IPS-18c (cell line): ENCODE results near the gene EEF1AKMT1.

Source experiments
- H3K4me3 ChIP-seq: 2 replicates; pipeline ENCODE4 v1.7.0; 2013; ENCODE audit warnings: low read depth, mild to moderate bottlenecking, low read length, moderate library complexity; ENCODE audit not compliant: insufficient read depth
- H3K9me3 ChIP-seq: one replicate; pipeline ENCODE4 v1.6.1; 2013; ENCODE audit warnings: mild to moderate bottlenecking, low read length, moderate library complexity; ENCODE audit not compliant: control insufficient read depth, insufficient read depth

Gene EEF1AKMT1

GRCh38 chr13:20729633-20730585 is 43.9 kb downstream of the EEF1AKMT1 start:
- H3K9me3 ChIP-seq: no peaks in the 10 kb centered on the region
- H3K4me3 ChIP-seq: no peak overlapping the region

DNA sequence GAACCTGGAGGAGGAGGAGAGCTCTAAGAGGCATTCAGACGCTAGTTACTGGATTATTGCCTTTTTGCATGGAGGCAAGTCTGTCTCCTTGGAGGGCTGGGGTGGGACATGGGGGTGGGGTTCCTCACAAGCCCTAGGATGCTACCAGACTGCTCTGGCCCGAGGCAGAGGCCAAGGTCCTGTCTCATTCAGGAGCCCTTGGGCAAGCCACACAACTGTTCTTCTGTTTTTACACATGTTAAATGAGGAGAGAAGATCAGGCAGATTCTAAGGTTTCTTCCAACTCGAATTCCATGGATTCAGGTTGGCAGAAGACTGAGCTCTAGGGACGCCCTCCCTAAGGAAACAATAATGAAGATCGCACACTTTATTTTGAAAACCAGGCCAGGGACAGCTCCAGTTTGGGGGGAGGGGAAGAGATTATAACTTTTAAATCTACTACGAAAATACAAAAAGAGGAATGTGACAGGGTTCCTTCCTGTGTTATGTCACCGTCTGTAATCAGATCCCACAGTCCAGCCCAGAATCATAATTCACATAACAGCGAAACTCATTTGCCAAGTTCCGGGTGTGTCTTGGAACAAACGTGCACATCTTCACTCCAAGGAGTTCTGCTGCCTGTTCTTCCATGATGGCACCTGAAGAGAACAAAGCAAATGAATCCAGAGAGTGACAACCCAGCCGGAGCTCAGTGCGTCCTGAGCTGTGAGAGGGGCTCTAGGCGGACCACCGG is 45.0 kb downstream of the EEF1AKMT1 start:
- Histone ChIP-seq H3K9me3 (no peaks in the 10 kb centered on the region), H3K4me3 (no peak overlapping the region)

DNA sequence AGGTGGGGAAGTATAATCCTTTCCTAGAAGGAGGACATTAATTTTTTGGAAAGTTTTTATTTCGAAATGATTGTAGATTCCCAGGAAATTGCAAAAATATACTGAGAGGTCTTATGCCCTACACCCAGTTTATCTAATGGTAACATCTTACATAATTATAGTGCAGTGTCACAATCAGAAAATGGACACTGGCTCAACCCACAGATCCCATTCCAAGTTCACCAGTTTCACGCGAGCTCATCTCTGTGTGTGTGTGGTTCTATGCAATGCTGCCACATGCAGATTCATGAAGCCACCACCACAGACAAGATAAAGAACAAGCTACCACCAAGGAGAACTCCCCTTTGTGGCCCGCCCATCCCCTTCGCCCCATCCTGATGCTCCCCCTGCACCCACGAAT is 45.9 kb downstream of the EEF1AKMT1 start:
- no peaks in the 10 kb centered on the region for H3K9me3 ChIP-seq
- no peak overlapping the region for H3K4me3 ChIP-seq

- H3K9me3 ChIP-seq: no peaks in the 10 kb centered on the region
- peak overlapping the region; percentile 59 for H3K4me3 ChIP-seq
Observed at GRCh38 chr13:20721454-20722357, 52.1 kb downstream of the EEF1AKMT1 start.

GRCh38 chr13:20721058-20721453 is 52.7 kb downstream of the EEF1AKMT1 start:
- Histone ChIP-seq H3K9me3 (no peaks in the 10 kb centered on the region), H3K4me3 (peak overlapping the region; percentile 59; the same call in 1 of the 2 replicates)

DNA sequence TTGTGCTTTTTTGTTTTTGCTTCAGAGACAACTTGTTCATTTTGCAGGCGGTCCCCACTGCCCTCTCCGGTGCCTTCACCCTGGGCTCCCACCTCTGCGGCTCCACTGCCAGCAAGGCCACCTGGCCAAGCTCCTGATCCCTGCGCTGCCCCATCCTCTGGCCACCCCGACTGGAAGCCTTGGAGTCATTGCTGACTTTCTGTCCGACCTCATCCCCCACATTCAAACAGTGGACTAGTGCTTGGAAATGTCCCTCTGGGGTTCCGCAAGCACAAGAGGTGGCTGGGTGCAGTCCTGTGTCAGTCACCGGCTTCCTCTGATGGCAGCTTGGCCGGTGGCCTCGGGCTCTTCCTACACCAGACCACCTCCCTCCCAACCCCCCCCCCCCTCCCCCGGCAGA is 53.3 kb downstream of the EEF1AKMT1 start:
- H3K4me3 ChIP-seq: no peak overlapping the region
- no peaks in the 10 kb centered on the region for H3K9me3 ChIP-seq

DNA sequence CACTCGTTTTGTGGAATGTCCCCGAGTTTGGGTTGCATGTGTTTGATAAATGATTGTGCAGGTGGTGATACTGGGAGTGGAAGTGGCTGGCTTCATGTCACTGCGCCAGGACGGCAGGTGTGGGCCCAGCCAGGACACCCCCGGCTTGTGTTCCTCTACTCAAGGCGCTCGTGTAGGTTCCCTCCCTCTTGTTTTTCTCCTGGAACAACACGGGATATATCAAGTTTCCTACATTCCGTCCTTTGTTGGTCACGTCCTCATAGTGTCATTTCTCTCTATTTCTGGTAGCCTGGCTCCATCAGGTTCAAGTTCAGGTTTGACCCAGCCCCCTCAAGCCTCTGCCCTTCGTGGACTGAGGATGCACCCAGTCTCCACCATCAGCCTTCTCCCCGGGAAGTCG is 54.0 kb downstream of the EEF1AKMT1 start:
- Histone ChIP-seq H3K9me3 (no peaks in the 10 kb centered on the region), H3K4me3 (no peak overlapping the region)

DNA sequence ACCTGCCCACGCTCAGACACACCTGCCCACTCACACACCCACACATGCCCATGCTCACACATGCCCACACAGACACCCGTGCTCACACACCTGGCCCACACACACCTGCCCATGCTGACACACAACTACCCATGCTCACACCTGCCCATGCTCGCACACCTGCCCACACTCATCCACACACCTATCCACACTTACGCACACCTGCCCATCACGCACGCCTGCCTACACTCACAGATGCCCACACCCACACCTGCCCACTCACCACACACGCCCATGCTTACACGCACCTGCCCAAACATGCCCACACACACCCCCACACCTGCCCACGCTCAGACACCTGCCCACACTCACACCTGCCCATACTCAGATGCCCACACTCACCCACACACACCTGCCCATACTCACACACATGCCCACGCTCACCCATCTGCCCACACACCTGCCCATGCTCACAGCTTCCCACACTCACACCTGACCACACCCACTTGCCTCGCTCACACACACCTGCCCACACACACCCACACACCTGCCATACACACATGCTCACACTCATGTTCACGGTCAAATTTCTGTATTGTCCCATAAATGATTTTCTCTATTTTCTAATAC is 54.7 kb downstream of the EEF1AKMT1 start:
- no peaks in the 10 kb centered on the region for H3K9me3 ChIP-seq
- no peak overlapping the region for H3K4me3 ChIP-seq

DNA sequence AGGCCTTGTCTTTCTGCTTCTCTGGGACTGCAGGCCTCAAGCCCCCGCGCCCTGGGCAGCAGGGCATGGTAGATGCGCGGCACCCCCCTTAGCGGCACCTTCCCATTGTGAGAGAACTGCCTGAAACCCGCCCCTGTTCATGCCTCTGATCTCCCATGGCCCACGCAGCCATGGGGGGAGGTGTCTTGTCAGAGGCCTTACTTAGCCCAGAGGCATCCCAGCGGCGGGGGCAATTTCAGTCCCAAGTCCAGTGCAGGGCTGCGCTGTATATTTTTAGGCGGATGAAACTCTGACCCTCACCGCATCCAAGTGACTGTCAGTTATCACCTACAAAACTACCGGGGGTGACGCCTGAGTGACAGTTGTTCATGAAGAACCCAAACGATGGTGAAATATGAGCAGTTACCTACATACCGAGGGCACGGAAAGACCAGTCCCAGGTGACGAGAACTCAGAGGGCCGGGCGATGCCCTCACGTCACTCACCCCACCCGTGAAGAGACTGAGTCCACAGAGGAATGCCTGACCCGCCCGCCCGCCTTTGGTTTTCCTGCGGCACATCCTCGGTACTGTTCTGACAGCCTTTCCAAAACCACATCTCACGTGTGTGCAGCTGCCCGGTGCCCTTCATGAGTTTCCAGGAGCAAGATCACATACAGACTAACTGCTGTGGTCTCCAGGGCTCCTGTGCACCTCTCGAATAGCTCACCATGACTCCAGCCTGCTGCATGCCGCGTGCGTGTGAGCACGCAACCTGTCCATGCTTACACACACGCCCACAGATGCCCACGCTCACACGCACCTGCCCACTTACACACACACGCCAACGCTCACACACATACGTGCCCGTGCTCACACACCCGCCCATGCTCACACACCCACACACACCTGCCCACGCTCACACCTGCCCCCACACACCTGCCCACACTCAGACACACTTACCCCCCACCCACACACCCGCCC is 55.9 kb downstream of the EEF1AKMT1 start:
- Histone ChIP-seq H3K4me3 (no peak overlapping the region), H3K9me3 (peaks cover 2% of the 10 kb centered on the region)

- H3K9me3 ChIP-seq: peaks cover 3% of the 10 kb centered on the region
- no peak overlapping the region for H3K4me3 ChIP-seq
Observed at GRCh38 chr13:20716951-20717350, 56.8 kb downstream of the EEF1AKMT1 start.

GRCh38 chr13:20715330-20715712 is 58.4 kb downstream of the EEF1AKMT1 start:
- H3K4me3 ChIP-seq: no peak overlapping the region
- H3K9me3 ChIP-seq: peaks cover 3% of the 10 kb centered on the region

GRCh38 chr13:20714563-20715329 is 59.0 kb downstream of the EEF1AKMT1 start:
- Histone ChIP-seq H3K9me3 (peaks cover 3% of the 10 kb centered on the region), H3K4me3 (no peak overlapping the region)

- H3K9me3 ChIP-seq: peaks cover 3% of the 10 kb centered on the region
- no peak overlapping the region for H3K4me3 ChIP-seq
Observed at GRCh38 chr13:20714161-20714560, 59.6 kb downstream of the EEF1AKMT1 start.

GRCh38 chr13:20713751-20714150 is 60.0 kb downstream of the EEF1AKMT1 start:
- Histone ChIP-seq H3K9me3 (peaks cover 3% of the 10 kb centered on the region), H3K4me3 (no peak overlapping the region)

DNA sequence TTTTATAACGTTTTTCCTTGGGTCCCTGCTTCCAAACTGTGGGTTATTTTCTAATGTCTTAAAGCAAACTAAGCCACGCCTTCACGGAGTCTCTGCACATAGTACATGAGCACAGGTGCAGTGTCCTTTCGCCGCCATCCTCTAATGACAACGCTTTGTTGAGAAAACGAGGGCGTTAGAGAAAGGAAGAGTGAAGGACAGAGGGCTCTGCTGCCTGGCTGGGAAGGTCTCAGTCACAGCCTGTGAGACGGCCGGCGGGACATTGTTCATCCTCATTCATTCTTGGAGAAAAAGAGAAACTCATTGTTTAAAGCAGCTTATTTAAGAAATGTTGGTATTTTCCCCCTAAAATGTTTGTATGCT is 60.8 kb downstream of the EEF1AKMT1 start:
- H3K4me3 ChIP-seq: no peak overlapping the region
- H3K9me3 ChIP-seq: peaks cover 3% of the 10 kb centered on the region
